GM06990 (cell line): ENCODE results near the gene SLCO1A2.

ENCODE experiments used
- DNase-seq: peaks from one replicate; pipeline ENCODE4 v3.0.0-alpha.2; 2011; ENCODE audit not compliant: insufficient read length; ENCODE audit errors: extremely low read depth
- H3K27me3 ChIP-seq: replicated peaks from 2 replicates; pipeline ENCODE4 v1.6.0; 2011; ENCODE audit warnings: low read length; ENCODE audit not compliant: control insufficient read depth, insufficient read depth
- H3K36me3 ChIP-seq: 2 replicates; pipeline ENCODE4 v1.5.1; 2011; ENCODE audit warnings: low read length; ENCODE audit not compliant: control insufficient read depth, insufficient read depth
- H3K4me3 ChIP-seq: replicated peaks from 2 replicates; pipeline ENCODE4 v1.5.1; 2011; ENCODE audit warnings: low read depth, mild to moderate bottlenecking, control low read depth, low read length
- TF ChIP-seq, protein P1 (sequence below): IDR thresholded peaks from 2 replicates; pipeline ENCODE4 v1.5.1; 2011; ENCODE audit warnings: low read length, control low read depth, mild to moderate bottlenecking, inconsistent platforms; ENCODE audit not compliant: insufficient read depth, poor library complexity, severe bottlenecking

The SLCO1A2 gene

DNA sequence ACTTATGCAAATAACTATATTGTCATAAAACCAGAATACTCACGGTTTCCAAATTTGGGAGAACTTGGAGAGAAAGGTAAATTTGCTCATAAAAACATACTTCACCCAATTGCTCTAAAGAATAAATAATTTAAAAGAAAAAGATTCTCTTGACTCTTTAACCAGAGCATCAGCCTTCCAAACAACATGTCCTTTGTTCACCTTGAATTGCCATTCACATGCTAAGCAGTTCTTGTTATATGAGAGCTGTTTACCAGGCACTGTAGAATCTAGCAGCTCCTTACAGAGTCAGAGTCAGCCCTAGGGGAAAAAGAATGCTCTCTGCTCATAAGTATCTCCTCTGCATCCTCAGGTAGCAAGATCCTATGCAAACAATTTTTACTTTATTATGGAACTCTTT lies 10.2 kb downstream of the SLCO1A2 start:
- no peak overlapping the region for H3K4me3 ChIP-seq
- H3K36me3 ChIP-seq: no peaks in the 10 kb centered on the region
- TF ChIP-seq, protein P1, sequence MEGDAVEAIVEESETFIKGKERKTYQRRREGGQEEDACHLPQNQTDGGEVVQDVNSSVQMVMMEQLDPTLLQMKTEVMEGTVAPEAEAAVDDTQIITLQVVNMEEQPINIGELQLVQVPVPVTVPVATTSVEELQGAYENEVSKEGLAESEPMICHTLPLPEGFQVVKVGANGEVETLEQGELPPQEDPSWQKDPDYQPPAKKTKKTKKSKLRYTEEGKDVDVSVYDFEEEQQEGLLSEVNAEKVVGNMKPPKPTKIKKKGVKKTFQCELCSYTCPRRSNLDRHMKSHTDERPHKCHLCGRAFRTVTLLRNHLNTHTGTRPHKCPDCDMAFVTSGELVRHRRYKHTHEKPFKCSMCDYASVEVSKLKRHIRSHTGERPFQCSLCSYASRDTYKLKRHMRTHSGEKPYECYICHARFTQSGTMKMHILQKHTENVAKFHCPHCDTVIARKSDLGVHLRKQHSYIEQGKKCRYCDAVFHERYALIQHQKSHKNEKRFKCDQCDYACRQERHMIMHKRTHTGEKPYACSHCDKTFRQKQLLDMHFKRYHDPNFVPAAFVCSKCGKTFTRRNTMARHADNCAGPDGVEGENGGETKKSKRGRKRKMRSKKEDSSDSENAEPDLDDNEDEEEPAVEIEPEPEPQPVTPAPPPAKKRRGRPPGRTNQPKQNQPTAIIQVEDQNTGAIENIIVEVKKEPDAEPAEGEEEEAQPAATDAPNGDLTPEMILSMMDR: no peak
- no peak for DNase-seq
- H3K27me3 ChIP-seq: no peaks in the 10 kb centered on the region

DNA sequence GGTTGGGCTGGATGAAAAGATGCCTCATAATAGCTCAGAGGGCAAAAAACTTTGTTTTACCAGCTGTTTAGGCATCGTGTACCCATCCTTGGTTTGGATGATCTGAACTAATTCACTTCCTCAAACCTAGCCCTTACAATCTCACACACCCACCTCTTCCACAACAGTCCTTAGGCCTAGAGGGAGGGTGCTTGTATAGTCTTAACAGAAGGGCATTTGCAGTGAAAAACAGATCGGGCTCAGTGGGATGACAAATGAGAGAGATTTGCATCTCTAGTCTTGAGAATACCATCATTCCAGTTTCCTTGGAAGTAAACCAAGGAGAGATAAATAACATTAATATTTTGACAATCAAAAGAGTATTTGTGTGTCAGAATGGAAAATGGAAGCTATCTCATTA lies 11.0 kb downstream of the SLCO1A2 start:
- TF ChIP-seq, protein P1: no peak
- DNase-seq: no peak
- Histone ChIP-seq H3K36me3 (no peaks in the 10 kb centered on the region), H3K27me3 (no peaks in the 10 kb centered on the region), H3K4me3 (no peak overlapping the region)

GRCh38 chr12:21308785-21309184 lies 25.9 kb downstream of the SLCO1A2 start:
- no peaks in the 10 kb centered on the region for H3K36me3 ChIP-seq
- no peaks in the 10 kb centered on the region for H3K27me3 ChIP-seq
- DNase-seq: no peak
- TF ChIP-seq, protein P1: no peak
- H3K4me3 ChIP-seq: no peak overlapping the region

GRCh38 chr12:21305661-21306060 lies 29.1 kb downstream of the SLCO1A2 start:
- H3K27me3 ChIP-seq: no peaks in the 10 kb centered on the region
- DNase-seq: no peak
- TF ChIP-seq, protein P1: no peak
- no peak overlapping the region for H3K4me3 ChIP-seq
- no peaks in the 10 kb centered on the region for H3K36me3 ChIP-seq

GRCh38 chr12:21300632-21301031 lies 34.1 kb downstream of the SLCO1A2 start:
- no peak for DNase-seq
- H3K36me3 ChIP-seq: no peaks in the 10 kb centered on the region
- H3K4me3 ChIP-seq: no peak overlapping the region
- H3K27me3 ChIP-seq: no peaks in the 10 kb centered on the region
- TF ChIP-seq, protein P1: no peak

GRCh38 chr12:21296751-21297406 lies 37.8 kb downstream of the SLCO1A2 start:
- H3K27me3 ChIP-seq: no peaks in the 10 kb centered on the region
- H3K4me3 ChIP-seq: no peak overlapping the region
- TF ChIP-seq, protein P1: peak; percentile 80
- no peaks in the 10 kb centered on the region for H3K36me3 ChIP-seq
- DNase-seq: no peak
